Prostate gland (tissue), 2 donors: ENCODE measurements around the gene SYT17.

ENCODE experiments used
- POLR2A ChIP-seq: fragments of 450-650 bp; IDR thresholded peaks from one replicate; pipeline ENCODE4 v1.6.1; 2016; ENCODE audit warnings: antibody characterized with exemption, mild to moderate bottlenecking
- POLR2AphosphoS5 ChIP-seq: sonication (generic); formaldehyde crosslinking; IDR thresholded peaks from one replicate; pipeline ENCODE4 v1.6.1; 2017; ENCODE audit warnings: antibody characterized with exemption
- TF ChIP-seq, protein P1 (sequence below), 4 experiments: fragments of 200-600 bp in 2 of 4; fragments of 450-650 bp in 2 of 4; sonication (generic) in 2 of 4; IDR thresholded peaks; 1 replicate in 3 of 4; 2 replicates in 1 of 4; pipeline ENCODE4 v1.5.1; 2016 to 2019; ENCODE audit warnings: antibody characterized with exemption in 4 of 4, mild to moderate bottlenecking in 2 of 4, moderate library complexity in 2 of 4

DNA sequence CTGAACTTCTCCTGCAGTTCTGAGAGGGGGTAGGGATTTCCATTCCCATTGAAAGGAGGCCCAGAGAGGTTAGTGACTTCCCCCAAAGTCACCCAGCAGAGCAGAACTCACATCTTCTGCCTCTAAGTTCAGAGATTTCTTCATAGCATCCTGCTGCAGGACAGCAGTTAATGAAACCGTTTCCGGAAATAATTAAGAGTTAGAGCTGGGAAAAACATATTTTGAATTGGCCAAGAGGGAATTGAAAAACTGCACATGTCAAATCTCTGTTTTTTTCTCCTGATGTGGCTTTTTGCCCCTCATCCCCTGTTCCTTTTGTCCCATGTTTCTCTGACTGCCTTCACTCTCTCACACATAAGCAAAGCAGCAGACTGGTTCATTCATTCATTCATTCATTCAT is 27.6 kb upstream of the SYT17 start:
- TF ChIP-seq POLR2A (no peak), POLR2AphosphoS5 (no peak)
- TF ChIP-seq, protein P1, sequence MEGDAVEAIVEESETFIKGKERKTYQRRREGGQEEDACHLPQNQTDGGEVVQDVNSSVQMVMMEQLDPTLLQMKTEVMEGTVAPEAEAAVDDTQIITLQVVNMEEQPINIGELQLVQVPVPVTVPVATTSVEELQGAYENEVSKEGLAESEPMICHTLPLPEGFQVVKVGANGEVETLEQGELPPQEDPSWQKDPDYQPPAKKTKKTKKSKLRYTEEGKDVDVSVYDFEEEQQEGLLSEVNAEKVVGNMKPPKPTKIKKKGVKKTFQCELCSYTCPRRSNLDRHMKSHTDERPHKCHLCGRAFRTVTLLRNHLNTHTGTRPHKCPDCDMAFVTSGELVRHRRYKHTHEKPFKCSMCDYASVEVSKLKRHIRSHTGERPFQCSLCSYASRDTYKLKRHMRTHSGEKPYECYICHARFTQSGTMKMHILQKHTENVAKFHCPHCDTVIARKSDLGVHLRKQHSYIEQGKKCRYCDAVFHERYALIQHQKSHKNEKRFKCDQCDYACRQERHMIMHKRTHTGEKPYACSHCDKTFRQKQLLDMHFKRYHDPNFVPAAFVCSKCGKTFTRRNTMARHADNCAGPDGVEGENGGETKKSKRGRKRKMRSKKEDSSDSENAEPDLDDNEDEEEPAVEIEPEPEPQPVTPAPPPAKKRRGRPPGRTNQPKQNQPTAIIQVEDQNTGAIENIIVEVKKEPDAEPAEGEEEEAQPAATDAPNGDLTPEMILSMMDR (IDR thresholded peaks at IDR 0.05) = no peak
